ENCODE results near the gene SYT8.

DNA sequence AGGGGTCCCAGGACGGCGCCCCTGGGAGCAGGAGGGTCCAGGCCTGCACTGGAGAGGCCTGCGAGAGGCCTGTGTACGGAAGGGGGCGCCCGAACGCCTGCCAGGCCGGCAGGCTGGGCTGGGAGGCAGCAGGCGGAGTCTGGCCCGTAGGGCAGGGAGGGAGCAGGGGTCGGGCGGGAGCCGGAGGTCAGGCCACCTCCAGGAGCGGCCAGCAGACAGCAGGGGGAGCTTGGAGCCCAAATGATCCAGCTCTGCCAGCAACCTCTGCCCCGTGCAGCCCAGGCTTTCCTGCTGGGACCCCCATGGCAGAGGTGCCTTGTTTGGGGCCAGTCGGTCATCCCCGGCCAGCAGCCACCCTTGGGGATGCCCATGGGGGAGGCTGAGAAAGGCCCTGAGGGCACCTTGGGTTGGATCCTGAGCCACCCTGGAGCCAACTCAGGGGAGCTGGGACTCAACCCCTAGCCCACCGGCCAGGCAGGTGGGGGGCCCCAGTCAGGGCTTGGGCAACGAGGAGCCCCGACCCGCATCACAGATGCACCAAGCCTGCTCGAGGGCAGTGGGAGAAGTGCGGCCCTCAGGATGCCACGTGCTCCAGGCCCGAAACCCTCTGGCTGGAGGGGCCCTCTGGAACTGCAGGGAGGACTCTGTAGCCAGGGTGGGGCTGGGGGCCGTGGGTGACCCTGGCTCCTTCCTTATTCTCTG is 9.6 kb upstream of the SYT8 start:
- TF ChIP-seq EZH2phosphoT487 (IDR thresholded peaks at IDR 0.05; ENCODE audit: insufficient read depth, low read depth) (no peak), EZH2 (IDR thresholded peaks at IDR 0.05; ENCODE audit: insufficient read depth, poor library complexity, severe bottlenecking) (no peak)

Measured in GM23248 (cell line).